Epithelial cell of prostate (primary cell): Measurements from ENCODE around the gene ITGAL.
A peak's percentile ranks its signal among the peaks of the same experiment; 100 is the strongest.
"Not testable (repeated sequence)": the region's sequence is repeated elsewhere in the genome, so short reads cannot be mapped to it uniquely, and the experiment has no call there.

Source experiments
- DNase-seq: peaks from one replicate; pipeline ENCODE4 v3.0.0-alpha.2; 2011; ENCODE audit warnings: low read depth, low spot score
- H3K27ac ChIP-seq: fragments of 450-650 bp; 2 replicates; pipeline ENCODE4 v1.5.1; 2017; ENCODE audit warnings: mild to moderate bottlenecking

Gene ITGAL

DNA sequence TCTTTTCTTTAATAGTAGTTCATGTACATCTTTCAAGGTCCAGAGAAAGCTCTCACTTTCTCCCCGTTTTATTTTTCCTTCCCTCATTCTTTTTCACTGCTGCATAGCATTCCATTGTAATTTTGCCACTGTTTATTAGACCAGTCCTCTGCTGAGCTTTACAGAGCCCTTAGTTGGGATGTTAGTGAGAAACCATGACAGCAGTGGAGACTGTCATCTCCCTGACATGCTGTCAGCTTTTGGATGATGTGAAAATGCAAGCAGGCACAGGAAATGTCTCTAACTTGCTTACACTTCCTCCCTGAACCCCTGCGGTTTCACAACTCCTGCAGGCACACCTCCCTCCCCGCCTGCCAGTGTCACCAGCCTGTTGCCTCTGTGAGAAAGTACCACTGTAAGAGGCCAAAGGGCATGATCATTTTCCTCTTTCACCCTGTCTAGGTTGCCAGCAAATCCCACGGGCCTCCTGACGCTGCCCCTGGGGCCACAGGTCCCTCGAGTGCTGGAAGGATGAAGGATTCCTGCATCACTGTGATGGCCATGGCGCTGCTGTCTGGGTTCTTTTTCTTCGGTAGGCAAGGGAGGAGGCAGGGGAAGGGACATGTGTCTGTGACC lies at the start of gene ITGAL:
TSS of gene ITGAL (plus strand) at position 415 of the 615 bp plus-strand sequence. CDS start at position 511, 96 bp downstream.
- H3K27ac ChIP-seq: no peak within 1 kb of the TSS
- DNase-seq: no peak

DNA sequence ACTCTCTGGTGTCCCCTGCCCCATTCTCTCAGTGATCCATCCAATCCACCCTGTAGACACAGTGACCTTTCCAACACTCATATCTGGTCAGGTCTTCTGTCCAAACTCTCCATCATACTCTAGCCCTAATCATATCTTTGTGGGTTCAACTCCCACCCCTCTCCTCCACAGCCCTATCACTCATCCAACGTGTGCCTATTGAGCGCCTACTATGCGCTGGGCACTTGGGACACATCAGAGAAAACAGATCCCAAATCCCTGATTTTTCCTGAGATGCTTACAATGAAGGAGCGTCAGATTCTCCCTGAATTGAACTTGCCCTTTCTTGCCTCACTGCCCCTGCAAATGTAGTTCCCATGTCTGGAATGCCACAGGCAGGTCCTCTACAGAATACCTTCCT lies 44.5 kb upstream of the ITGAL start:
- DNase-seq: no peak
- no peak overlapping the region for H3K27ac ChIP-seq

DNA sequence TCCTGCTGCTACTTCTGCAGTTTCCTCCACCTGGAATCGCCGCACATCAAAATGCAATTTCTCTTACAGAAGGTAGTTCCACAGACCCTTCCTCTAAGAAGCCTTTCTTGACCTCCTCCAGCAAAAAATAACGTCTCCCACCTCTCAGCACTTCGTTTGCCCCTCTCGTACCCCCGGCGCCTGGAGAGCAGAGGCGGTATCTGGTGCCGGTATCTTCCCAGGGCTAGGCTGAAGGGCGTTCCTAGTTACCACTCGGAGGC lies 43.2 kb upstream of the ITGAL start:
- no peak for DNase-seq
- peak overlapping the region; percentile 36 for H3K27ac ChIP-seq

DNA sequence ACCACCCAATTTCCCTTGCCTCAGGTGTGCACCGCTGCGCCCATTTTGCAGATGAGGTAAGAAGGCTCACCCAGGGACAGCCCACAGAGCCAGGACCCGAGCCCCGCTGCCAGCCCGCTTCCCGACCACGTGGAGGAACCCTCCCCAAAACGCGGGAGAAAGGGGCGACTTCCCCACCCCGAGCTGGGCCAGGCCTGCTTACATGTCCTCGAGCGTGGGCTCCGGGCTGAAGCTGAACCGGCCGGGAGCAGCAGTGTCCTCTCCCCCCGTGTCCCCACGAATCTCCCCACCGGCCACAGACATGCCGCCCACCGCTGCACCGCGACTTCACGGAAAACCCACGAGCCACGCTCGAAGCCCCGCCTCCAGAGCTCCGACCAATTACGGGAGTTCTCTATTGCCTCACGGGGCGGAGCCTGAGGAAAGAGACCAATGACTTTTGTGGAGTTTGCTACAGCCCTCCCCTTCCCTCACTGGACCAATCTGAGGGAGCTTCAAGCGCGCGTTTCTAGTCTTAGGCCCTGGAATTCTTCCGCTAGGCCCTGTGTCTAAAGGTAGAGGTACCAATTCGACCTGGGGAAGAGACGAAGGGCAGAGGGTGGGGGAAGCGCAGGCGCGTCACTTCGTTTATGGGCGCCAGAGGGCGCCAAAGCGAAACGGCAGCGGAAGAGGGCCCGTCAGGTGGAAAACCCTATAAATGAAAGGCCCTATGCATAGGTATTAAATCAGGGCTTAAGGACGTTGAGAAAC lies 42.7 kb upstream of the ITGAL start, which contains the start of gene DCTPP1:
TSS of gene DCTPP1 (minus strand) at position 353 of the 750 bp plus-strand sequence. CDS start at position 303, 50 bp downstream.
- DNase-seq: peak; percentile 98
- H3K27ac ChIP-seq: peak within 1 kb of the TSS; percentile 36

DNA sequence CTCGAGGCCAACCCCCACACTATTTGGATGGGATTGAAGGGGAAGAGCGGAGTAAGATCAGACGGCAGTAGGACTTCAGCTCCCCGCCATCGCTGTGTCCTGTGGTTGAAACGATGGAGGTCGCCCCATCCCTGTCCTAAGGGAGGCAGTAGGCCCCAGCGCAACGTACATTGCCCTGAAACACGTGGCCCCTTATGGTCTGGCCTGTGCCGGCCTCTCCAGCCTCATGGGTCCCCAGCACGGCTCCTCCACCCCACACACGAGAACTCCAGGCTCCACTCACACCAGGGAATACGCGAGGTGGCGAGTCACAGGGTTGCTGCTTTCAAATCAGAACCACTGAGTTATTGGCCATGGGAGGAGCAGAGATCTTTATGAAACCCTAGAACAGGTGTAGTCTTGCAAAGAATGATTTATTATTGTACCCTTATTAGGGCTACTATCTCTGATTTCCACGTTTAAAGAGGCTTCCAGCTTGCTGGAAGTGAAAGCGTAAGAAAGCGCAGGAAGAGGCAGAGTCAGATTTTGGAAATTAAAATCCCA lies 42.0 kb upstream of the ITGAL start:
- DNase-seq: no peak
- peak overlapping the region; percentile 36 for H3K27ac ChIP-seq

DNA sequence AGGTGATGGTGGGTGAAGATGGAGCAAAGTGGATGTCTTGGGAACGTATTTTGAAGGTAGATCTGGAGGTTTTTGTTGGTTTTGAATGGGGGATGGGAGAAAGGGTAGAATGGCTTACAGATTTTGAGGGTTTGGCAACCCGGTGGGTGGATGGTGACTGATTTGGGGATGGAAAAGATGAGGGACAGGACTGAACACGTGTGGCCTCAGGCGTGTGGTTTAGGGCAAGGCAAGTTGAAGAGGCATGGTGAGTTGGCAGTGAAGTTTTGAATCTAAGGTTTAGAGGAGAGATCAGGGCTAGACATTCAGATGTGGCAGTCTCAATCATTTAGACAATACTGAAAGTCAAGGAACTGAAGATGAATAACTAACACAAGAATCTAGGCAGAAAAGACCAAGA lies 37.7 kb upstream of the ITGAL start:
- no peak for DNase-seq
- no peak overlapping the region for H3K27ac ChIP-seq

DNA sequence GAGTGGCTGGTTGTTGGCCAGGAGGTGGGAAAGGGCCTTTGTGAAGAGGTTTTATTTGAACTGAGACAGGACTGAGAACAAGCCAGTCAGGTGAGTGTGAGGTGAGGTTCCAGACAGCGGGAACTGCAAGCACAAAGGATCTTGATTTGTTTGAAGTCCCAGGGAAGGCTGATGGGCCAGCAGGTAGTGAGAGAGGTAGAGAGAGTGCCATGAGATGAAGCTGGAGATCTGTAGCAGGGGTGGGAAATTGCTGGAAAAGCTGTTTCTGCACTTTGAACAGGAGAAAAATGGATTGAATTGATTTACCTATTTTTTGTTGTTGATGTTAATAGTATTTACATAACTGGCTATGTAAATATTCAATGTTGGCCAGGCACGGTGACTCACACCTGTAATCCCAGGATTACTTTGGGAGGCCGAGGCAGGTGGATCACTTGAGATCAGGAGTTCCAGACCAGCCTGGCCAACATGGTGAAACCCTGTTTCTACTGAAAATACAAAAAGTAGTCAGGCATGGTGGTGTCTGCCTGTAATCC lies 35.0 kb upstream of the ITGAL start:
- no peak overlapping the region for H3K27ac ChIP-seq
- no peak for DNase-seq

DNA sequence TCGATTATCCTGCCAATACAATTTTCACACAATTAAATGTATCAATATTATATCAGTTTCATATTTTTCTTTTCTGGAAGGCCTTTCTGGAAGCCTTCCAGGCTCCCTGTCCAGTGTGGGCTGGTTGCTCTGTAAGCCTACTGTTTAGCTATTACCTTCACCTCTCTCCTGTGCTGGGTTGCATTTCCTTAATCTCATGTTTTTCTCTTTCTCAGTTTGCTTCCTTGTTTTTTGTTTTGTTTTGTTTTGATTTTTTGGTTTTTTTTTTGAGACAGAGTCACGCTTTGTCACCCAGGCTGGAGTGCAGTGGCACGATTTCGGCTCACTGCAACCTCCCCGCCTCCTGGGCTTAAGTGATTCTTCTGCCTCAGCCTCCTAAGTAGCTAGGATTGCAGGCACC lies 33.7 kb upstream of the ITGAL start:
- no peak for DNase-seq
- no peak overlapping the region for H3K27ac ChIP-seq

DNA sequence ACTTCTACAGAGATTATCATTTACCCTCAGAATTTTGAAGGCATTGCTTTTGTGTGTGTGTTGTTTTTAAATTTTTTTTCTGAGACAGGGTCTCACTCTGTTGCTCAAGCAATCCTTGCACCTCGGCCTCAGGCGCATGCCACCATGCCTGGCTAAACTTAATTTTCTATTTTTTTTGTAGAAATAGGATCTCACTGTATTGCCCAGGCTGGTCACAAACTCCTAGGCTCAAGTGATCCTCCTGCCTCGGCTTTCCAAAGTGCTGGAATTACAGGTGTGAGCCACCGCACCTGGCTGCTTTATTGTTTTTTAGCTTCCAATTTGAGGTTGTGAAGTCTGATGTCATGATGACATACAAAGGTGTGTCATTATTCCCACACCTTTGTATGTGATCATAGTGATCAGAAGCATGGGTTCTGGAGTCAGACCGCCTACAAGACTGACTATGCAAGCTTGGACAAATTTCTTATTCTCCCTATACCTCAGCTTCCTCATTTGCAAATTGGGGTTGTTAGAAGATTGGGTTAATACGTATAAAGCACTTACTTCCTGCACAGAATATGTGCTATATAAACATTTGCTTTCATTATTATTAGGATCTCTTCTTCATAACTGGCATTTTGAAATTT lies 32.7 kb upstream of the ITGAL start:
- DNase-seq: no peak
- no peak overlapping the region for H3K27ac ChIP-seq

DNA sequence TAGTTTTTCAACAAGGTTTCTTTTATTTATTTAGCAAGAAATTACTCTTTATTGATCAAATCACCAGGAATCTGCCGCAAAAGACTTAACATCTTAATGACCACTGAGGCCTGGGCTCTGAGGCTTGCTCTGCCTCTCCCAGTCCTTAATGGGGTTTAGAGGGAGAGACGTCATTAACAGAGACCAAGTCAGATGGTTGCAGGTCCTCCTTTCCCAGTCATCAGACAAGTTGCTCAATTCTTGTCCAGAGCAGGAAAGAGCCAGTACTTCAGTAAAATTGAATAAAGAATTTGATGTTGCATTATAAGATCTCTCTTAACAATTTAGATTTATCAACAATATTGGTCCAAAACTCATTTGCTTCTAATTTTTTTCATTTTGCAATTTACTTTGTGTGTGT lies 28.9 kb upstream of the ITGAL start:
- H3K27ac ChIP-seq: no peak overlapping the region
- no peak for DNase-seq

DNA sequence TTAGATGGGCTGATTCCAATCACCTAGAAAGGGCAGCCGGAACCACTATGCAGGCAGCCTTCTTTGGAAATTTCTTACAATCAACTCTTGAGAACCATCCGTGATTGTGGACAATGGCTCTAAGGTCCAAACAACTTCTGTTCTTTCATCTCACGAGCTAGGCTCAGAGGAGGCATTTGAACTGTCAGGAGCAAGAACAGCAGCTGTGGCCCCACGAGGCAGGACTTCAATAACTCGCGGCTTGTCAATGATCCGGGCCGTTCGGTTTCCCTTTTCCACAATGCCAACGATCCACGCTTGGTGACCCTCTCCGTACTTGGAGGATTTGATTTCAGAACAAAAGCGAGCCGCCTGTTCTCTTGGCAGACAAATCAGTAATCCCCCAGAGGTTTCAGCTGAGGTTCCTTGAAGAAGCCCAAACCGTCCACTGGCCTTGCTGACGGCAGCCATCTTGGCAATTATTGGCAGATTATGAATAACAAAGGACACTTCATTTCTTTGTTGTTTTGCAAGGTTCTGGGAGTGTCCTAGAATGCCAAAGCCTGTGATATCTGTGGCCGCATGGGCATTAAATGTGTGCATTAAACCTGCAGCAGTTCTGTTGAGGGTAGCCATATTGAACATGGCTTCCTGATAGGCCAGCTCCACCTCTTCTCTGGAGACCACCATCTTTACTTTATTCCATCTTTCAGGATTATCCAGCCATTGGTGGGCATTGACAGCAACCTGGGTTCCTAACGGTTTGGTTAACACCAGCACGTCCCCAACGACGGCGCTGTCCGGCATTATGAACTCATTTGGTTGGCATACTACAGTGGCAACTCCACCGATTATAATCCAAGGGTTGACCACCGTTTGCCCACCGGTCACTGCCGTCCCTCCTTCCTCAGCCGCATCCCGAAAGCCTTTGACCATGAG lies 28.1 kb upstream of the ITGAL start:
- no peak for DNase-seq
- peak overlapping the region; percentile 84 for H3K27ac ChIP-seq

DNA sequence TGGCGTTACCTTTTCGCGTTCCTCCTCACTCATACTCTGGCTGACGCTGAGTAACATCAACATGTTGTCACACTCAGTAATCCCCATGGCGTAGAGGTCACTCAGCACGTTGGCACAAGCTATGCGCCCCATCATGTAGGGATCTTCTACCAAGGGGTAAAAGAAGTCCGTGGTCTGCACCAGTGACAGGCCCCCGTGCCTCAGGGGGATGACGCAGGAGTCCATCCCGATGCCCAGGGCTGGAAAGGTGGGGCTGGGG lies 27.5 kb upstream of the ITGAL start:
- no peak for DNase-seq
- peak overlapping the region; percentile 84 for H3K27ac ChIP-seq

DNA sequence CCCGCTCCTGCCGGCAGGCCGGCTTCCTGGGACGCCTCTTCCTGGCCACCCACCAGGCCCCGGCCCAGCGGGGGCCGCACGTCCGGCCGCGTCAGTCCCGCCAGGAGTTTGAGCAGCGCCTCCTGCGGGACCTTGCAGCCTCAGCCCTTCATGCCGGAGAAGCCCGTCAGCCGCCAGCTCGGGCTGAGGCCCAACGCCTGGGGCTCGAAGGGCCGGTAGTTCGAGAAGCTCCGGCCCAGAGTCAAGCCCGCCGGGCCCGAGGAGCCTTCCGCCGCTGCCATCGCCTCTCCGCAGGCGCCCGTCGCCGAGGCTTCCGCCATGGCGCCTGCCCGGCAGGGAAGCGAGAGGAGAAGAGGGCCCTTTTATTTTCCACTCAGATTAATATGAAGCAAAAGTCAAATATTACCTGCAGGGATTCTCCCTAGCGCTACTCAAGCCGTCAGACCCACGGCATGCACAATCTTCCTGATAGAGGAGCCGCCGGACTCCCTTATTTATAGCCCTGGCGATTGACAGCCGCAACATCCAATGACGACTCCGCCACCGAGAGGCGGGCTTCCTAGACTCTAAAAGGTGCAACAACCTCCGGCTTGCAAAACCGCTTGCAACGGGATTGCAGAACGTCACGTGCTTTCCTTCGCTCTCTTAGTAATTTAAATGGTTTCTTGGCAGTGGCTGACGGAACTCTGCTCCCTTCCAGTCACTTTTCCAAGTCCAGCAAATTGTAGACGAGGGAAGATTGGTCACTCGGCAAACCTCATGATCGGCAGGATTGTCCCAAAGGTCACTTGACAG lies 26.9 kb upstream of the ITGAL start, which contains the start of gene SEPHS2:
TSS of gene SEPHS2 (minus strand) at position 467 of the 795 bp plus-strand sequence. CDS start at position 320, 147 bp downstream.
- H3K27ac ChIP-seq: peak within 1 kb of the TSS; percentile 84
- peak; percentile 92 for DNase-seq

DNA sequence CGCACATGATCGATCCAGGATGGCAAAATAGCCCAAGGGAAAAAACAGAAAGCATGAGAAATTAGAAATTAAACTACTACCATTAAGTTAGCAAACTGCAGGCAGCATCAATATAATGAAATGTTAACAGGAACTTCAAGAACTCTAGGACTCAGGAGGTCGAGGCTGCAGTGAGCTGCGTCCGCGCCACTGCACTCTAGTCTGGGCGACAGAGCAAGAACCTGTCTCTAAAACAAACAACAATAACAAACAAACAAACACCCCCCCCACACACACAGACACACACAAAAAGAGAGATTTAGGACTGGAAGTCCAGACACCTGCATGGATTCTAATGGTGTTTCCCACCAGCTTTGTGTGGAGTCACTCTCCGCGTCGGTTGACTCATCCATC lies 26.3 kb upstream of the ITGAL start:
- peak overlapping the region; percentile 84 for H3K27ac ChIP-seq
- DNase-seq: no peak

DNA sequence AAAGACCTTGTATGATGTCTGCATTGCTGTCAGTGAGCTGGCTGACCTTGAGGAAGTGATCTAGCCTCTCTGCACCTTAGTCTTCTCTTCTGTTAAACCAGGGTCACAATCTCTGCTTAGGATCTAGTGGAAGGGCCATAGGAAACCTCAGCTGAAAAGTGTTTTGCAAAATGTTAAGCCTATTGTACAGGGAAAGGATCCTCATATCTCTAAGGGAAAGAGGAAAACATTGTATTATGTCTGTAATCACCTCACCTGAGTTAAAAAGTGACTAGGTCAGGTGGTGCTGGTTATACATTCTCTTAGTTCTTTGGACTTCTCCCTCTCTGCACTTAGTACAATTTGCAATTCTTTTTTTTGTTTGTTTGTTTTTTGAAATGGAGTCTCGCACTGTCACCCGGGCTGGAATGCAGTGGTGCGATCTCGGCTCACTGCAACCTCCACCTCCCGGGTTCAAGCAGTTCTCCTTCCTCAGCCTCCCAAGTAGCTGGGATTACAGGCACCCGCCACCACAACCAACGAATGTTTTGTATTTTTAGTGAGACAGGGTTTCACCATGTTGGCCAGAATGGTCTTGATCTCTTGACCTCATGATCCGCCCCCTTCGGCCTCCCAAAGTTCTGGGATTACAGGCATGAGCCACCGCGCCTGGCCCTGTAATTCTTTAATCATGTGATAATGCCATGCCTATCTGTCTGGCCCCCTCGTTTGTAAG lies 24.9 kb upstream of the ITGAL start:
- no peak for DNase-seq
- H3K27ac ChIP-seq: no peak overlapping the region

DNA sequence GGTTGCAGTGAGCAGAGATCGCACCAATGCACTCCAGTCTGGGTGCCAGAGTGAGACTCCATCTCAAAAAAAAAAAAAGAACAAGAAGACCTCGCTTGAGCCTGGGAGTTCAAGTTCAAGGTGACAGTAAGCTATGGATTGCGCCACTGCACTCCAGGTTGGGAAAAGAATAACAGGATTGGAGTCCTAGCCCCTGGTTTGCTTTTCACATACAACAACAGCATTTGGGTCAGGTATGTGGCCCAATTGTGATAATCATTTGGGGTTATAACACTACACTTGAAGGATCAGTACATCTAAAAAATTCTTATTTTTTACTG lies 23.5 kb upstream of the ITGAL start:
- no peak for DNase-seq
- no peak overlapping the region for H3K27ac ChIP-seq

DNA sequence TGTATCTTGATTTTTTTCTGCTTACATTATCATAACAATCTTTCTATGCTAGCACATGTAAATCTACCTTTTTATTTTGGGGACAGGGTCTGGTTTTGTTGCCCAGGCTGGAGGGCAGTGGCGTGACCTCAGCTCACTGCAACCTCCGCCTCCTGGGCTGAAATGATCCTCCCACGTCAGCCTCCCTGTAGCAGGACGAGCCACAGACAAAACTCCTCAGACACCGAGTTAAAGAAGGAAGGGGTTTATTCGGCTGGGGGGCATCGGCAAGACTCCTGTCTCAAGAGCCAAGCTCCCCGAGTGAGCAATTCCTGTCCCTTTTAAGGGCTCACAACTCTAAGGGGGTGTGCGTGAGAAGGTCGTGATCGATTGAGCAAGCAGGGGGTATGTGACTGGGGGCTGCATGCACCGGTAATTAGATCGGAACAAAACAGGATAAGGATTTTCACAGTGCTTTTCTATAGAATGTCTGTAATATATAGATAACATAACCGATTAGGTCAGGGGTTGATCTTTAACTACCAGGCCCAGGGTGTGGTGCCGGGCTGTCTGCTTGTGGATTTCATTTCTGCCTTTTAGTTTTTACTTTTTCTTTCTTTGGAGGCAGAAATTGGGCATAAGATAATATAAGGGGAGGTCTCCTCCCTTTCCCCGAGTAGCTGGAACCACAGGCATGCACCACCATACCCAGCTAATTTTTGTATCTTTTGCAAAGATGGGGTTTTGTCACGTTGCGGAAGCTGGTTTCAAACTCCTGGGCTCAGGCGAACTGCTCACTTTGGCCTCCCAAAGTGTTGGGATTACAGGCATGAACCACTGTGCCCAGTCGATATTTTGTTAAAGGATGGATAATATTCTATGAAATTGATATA lies 19.6 kb upstream of the ITGAL start:
- H3K27ac ChIP-seq: not testable (repeated sequence)

DNA sequence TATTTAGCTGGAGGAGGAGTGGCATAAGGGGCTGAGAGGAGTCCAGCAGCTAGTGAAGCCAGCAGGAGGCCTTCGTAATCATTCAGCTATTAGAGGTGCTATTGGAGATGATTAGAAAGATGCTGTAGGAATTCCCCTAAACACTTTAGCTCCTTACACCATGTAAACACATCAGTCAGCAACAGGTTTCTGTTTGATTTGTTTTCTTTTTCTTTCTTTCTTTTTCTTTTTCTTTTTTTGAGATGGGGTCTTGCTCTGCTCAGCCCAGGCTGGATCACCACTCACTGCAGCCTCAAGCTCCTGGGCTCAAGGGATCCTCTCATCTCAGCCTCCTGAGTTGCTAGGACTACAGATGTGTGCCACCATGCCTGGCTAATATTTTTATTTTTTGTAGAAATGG lies 16.2 kb upstream of the ITGAL start:
- H3K27ac ChIP-seq: no peak overlapping the region
- no peak for DNase-seq

More for the DNA sequence above, 19.6 kb upstream of the ITGAL start:
- DNase-seq: not testable (repeated sequence)
